HG03457 (cell line): ENCODE data around the gene CNGA3.
"Not testable (repeated sequence)": the region's sequence is repeated elsewhere in the genome, so short reads cannot be mapped to it uniquely, and the experiment has no call there.

Experiments used
- ATAC-seq: cut with Tn5 transposase; IDR thresholded peaks from one replicate; pipeline ENCODE4 v1.9.1; 2021; ENCODE audit warnings: moderate number of reproducible peaks; ENCODE audit not compliant: unreplicated experiment

The CNGA3 gene

GRCh38 chr2:98346311-98347236 is at the start of gene CNGA3:
TSS of gene CNGA3 (plus strand) at chr2:98346456. CDS start at chr2:98369976, 23,520 bp downstream.
- ATAC-seq, result no peak

- no peak for ATAC-seq
Measured at GRCh38 chr2:98297817-98298682, 48.2 kb upstream of the CNGA3 start.

GRCh38 chr2:98298683-98299164 is 47.5 kb upstream of the CNGA3 start:
- ATAC-seq, result no peak

- no peak for ATAC-seq
Measured at GRCh38 chr2:98299211-98299905, 46.9 kb upstream of the CNGA3 start.

- ATAC-seq, result no peak
Measured at GRCh38 chr2:98300141-98300874, 45.9 kb upstream of the CNGA3 start.

GRCh38 chr2:98301469-98301868 is 44.8 kb upstream of the CNGA3 start:
- no peak for ATAC-seq

GRCh38 chr2:98307131-98307696 is 39.0 kb upstream of the CNGA3 start:
- ATAC-seq, result not testable (repeated sequence)

GRCh38 chr2:98308068-98308467 is 38.2 kb upstream of the CNGA3 start:
- ATAC-seq, result no peak

- no peak for ATAC-seq
Measured at GRCh38 chr2:98308532-98308931, 37.7 kb upstream of the CNGA3 start.

GRCh38 chr2:98309580-98309979 is 36.7 kb upstream of the CNGA3 start:
- no peak for ATAC-seq

- no peak for ATAC-seq
Measured at GRCh38 chr2:98310010-98310409, 36.2 kb upstream of the CNGA3 start.

GRCh38 chr2:98311090-98311489 is 35.2 kb upstream of the CNGA3 start:
- ATAC-seq, result no peak

GRCh38 chr2:98311771-98312545 is 34.3 kb upstream of the CNGA3 start:
- no peak for ATAC-seq

GRCh38 chr2:98313492-98314250 is 32.6 kb upstream of the CNGA3 start:
- ATAC-seq, result no peak

- ATAC-seq, result no peak
Measured at GRCh38 chr2:98314251-98314650, 32.0 kb upstream of the CNGA3 start.

- ATAC-seq, result no peak
Measured at GRCh38 chr2:98315957-98316356, 30.3 kb upstream of the CNGA3 start.

GRCh38 chr2:98317214-98317613 is 29.0 kb upstream of the CNGA3 start:
- no peak for ATAC-seq

GRCh38 chr2:98320171-98320570 is 26.1 kb upstream of the CNGA3 start:
- ATAC-seq, result not testable (repeated sequence)
